KMS-11 (cell line): Measurements from ENCODE around the gene FOLR2.

Experiments
- H2AFZ ChIP-seq: fragments of 200-600 bp; sonication (generic); 2 replicates; pipeline ENCODE4 v1.6.1; 2016; ENCODE audit warnings: antibody characterized with exemption, mixed run types, low read depth
- H3K27ac ChIP-seq: fragments of 200-600 bp; sonication (generic); 2 replicates; pipeline ENCODE4 v1.6.1; 2016; ENCODE audit warnings: mild to moderate bottlenecking, mixed run types
- H3K27me3 ChIP-seq: fragments of 200-600 bp; sonication (generic); 2 replicates; pipeline ENCODE4 v1.6.1; 2017; ENCODE audit warnings: mild to moderate bottlenecking, low read depth, mixed run types, moderate library complexity; ENCODE audit not compliant: insufficient read depth
- H3K36me3 ChIP-seq: fragments of 200-600 bp; sonication (generic); 2 replicates; pipeline ENCODE4 v1.6.1; 2017; ENCODE audit warnings: mild to moderate bottlenecking, mixed run types; ENCODE audit not compliant: insufficient read depth
- H3K4me1 ChIP-seq: fragments of 200-600 bp; sonication (generic); 2 replicates; pipeline ENCODE4 v1.6.1; 2016; ENCODE audit warnings: mild to moderate bottlenecking, low read depth, mixed run types; ENCODE audit not compliant: poor library complexity, severe bottlenecking
- H3K4me2 ChIP-seq: fragments of 200-600 bp; sonication (generic); 2 replicates; pipeline ENCODE4 v1.7.0; 2016; ENCODE audit warnings: mild to moderate bottlenecking, mixed run types
- H3K4me3 ChIP-seq: fragments of 200-600 bp; sonication (generic); IDR thresholded peaks from 2 replicates; pipeline ENCODE4 v1.6.1; 2017; ENCODE audit warnings: low read depth, low read length, mixed read lengths; ENCODE audit not compliant: insufficient read depth
- H3K79me2 ChIP-seq: fragments of 200-600 bp; sonication (generic); 2 replicates; pipeline ENCODE4 v1.6.1; 2016; ENCODE audit warnings: low read depth, mixed run types; ENCODE audit not compliant: insufficient read depth
- H3K9ac ChIP-seq: fragments of 200-600 bp; sonication (generic); 2 replicates; pipeline ENCODE4 v1.6.1; 2016; ENCODE audit warnings: mild to moderate bottlenecking, mixed run types
- H4K20me1 ChIP-seq: fragments of 200-600 bp; sonication (generic); 2 replicates; pipeline ENCODE4 v1.6.1; 2016; ENCODE audit warnings: mild to moderate bottlenecking, mixed run types; ENCODE audit not compliant: insufficient read depth
- CTCF ChIP-seq: fragments of 200-600 bp; sonication (generic); conservative IDR thresholded peaks from 2 replicates; pipeline ENCODE4 v1.6.1; 2017; ENCODE audit warnings: low read depth, mild to moderate bottlenecking, antibody characterized with exemption, low read length, moderate library complexity, mixed read lengths

Gene FOLR2

GRCh38 chr11:72227316-72228228, 11.0 kb downstream of the FOLR2 start:
- no peak overlapping the region for H3K27ac ChIP-seq
- H4K20me1 ChIP-seq = no peaks in the 10 kb centered on the region
- TF ChIP-seq CTCF = no peak

DNA sequence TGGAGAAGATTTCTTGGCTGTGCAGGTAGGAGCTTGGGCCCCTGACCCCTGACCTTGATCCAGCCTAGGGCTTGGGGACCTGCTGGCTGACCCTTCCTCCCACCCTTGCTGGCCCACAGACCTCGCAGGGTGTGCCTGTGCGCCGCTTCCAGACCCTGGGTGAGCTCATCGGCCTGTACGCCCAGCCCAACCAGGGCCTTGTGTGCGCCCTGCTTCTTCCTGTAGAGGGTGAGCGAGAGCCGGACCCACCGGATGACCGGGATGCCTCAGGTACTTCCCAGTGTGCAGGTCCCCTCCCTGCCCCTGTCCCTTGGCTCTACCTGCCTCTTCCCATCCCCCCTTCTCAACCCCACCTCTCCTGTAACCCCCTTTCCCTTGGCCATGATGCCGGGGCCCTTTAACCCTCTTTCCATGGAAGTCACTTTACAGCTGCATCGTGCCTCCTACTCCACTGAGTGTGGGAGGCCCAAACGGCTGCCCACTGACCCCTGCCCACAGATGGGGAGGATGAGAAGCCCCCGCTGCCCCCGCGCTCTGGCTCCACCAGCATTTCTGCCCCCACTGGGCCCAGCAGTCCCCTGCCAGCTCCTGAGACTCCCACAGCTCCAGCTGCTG, 11.7 kb downstream of the FOLR2 start:
- Histone ChIP-seq H4K20me1 (no peaks in the 10 kb centered on the region), H3K4me3 (no peak overlapping the region), H3K4me2 (no peak overlapping the region), H3K4me1 (peaks cover 9% of the 10 kb centered on the region), H3K36me3 (no peaks in the 10 kb centered on the region), H3K27ac (no peak overlapping the region), H3K27me3 (no peaks in the 10 kb centered on the region), H3K9ac (no peak overlapping the region), H3K79me2 (peaks cover 22% of the 10 kb centered on the region), H2AFZ (no peak overlapping the region)
- TF ChIP-seq CTCF = no peak

More at GRCh38 chr11:72227316-72228228, 11.0 kb downstream of the FOLR2 start:
- Histone ChIP-seq H3K27me3 (no peaks in the 10 kb centered on the region), H3K79me2 (peaks cover 22% of the 10 kb centered on the region), H3K4me2 (no peak overlapping the region), H2AFZ (no peak overlapping the region), H3K36me3 (no peaks in the 10 kb centered on the region), H3K4me3 (no peak overlapping the region), H3K9ac (no peak overlapping the region), H3K4me1 (peaks cover 10% of the 10 kb centered on the region)

DNA sequence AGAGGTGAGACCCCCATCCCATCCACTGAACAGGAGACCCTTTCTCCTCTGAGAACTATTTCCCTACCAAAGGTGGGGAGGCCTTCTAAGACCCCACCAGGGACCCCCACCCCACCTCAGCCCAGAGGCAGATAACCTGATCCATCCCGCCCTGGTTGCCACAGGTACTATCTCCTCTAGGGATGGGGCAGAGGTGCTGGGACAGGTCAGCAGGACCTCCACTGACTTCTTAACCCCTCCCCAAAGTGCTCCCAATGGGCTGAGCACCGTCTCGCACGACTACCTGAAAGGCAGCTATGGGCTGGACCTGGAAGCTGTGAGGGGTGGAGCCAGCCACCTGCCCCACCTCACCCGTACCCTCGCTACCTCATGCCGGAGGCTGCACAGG, 12.2 kb downstream of the FOLR2 start:
- H3K36me3 ChIP-seq = no peaks in the 10 kb centered on the region
- H3K27me3 ChIP-seq = no peaks in the 10 kb centered on the region
- H3K79me2 ChIP-seq = peaks cover 22% of the 10 kb centered on the region
- no peaks in the 10 kb centered on the region for H4K20me1 ChIP-seq
- no peak for TF ChIP-seq CTCF
- no peak overlapping the region for H3K4me2 ChIP-seq
- H3K4me3 ChIP-seq = no peak overlapping the region
- H3K9ac ChIP-seq = no peak overlapping the region
- H3K27ac ChIP-seq = no peak overlapping the region
- H3K4me1 ChIP-seq = peaks cover 9% of the 10 kb centered on the region
- no peak overlapping the region for H2AFZ ChIP-seq

GRCh38 chr11:72229336-72229924, 12.8 kb downstream of the FOLR2 start:
- H3K79me2 ChIP-seq = peaks cover 18% of the 10 kb centered on the region
- peaks cover 9% of the 10 kb centered on the region for H3K4me1 ChIP-seq
- no peak overlapping the region for H3K4me2 ChIP-seq
- no peak overlapping the region for H2AFZ ChIP-seq
- H3K9ac ChIP-seq = no peak overlapping the region
- TF ChIP-seq CTCF = no peak
- no peak overlapping the region for H3K4me3 ChIP-seq
- no peaks in the 10 kb centered on the region for H3K27me3 ChIP-seq
- no peaks in the 10 kb centered on the region for H3K36me3 ChIP-seq
- H3K27ac ChIP-seq = no peak overlapping the region
- H4K20me1 ChIP-seq = no peaks in the 10 kb centered on the region
